Fibroblast of skin of abdomen (primary cell): ENCODE data around the gene SLC19A1.
"Not testable (repeated sequence)": the region's sequence is repeated elsewhere in the genome, so short reads cannot be mapped to it uniquely, and the experiment has no call there.

Experiments used
- DNase-seq: peaks from one replicate; pipeline ENCODE4 v3.0.0-alpha.2; 2013

The SLC19A1 gene

DNA sequence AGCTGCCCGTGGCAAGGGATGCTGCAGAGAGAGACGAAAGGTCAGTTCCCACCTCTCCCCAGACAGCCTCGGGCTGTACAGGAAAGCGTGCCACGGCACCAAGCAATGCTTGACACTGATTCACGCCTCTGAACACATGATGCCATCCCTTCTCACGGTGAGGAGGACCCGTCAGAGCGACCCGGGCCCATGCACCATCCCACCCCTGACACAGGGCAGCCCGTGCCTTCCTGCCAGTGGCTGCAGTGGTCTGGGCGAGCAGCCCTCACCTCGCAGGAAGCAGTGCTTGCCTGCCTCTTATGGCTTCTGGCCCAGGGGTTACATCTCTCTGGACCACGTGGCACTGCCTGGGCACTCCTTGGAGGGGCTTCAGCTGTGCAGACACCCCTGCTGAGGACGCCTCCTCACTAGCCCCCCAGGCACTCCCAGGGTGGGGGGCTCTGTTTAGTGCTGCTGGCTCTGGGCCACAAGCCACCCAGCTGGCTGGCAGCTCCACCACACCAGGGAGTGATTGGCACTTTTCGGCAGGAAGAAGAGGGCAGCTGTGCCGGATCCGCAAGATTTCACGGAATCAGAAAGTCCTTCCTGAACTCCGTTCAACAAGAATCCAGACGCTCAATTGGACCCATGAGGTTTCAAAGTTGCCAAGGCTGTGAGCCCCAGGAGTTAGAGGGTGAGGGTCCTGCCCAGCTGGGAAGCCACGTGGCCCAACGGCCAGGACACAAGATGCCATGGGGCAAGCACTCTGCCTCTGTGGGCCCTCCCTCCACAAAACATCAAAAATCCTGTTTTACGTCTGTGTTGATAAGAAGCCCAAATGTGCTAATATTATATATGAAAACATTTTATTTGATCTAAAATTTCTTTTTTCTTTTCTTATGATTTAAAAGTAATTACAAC lies 34.8 kb upstream of the SLC19A1 start:
- DNase-seq, result no peak

DNA sequence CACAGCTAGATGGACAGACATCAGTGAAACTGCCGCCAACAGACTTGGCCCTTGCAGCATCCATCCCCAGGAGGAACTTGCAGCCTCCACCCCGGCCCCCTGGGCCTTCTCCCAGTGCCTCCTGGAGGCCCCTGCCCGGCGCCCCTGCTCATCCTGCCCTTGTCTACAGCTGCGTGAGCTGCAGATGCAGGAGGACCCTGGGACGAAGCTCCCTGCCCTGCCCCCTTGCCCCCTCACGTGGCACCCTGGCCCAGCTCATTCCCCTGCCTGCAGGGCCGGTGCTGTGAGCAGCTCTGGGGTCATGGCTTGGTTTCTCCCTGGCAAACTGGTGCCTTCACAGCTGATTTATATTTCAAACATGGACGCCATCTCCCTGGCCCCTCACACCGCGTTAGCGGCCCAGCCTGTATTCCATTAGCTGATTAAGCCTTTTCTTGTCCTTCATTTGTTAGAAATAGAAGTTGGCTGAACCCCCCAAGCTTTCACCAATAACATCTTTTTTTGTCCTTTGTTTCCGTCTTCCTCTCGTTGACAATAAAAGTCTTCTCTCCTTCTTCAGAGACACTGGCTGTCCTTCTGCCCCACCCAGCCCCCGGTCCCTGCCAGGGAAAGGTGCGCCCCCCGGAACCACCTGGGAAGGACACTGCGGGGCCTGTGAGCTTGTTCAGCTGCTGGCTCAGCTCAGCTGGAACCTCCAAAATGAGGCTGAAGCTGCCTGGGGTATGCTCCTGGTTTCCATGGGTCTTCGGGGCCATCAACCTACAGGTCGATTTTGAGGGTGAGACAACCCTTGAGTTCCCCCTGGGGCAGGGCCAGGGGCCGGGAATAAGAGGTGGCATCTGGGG lies 34.0 kb upstream of the SLC19A1 start:
- no peak for DNase-seq

DNA sequence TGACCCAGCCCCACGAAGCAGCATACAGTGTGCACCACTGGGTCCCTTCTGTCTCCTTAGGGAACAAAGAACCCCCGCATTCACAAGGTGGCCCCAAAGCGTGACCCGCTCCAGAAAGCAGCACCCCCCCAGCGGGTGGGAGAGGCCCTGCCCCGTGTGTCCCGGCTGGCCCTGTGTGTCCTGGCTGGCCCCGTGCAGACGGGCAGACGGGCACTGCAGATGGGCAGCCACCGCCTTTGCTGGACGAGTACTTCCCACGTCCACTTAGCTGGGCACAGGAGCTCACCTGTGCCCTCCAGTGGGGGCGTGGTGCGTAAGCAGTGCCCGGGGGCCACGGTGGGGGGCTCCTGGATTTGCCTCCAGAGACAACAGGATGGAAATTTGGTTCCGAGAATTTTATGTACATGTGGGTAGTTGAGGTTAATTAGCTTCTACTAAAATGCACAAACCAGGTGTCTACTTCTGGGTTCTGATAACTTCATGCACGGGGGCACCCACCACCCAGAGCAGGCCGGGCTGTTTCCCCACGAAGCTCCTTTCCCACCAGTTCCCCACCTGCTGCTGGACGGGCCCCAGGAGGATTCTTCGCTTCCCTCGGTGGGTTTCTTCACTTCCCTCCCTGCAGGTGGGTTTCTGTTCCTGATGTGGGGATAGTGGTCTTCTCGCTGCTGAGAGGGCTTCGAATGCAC lies 33.2 kb upstream of the SLC19A1 start:
- DNase-seq, result no peak

DNA sequence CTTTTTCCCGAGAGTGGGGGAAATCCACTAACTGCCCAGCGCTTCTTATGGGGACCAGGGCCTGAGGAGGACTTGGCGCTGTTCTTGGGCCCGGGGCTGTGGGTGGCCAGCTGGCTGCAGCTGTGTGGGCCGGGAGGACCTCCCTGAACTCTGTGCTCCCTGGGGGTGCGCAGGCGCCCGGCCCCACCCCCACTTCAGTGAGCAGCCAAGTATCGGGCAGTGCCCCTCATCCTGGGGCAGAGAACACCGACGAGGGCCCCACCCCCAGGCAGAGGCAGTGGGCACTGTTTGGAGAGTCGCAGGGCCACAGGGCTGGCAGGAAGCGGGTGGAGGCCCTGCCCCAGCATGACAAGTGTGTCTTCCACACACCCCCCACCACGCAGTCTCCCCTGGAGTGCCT lies 32.5 kb upstream of the SLC19A1 start:
- no peak for DNase-seq

DNA sequence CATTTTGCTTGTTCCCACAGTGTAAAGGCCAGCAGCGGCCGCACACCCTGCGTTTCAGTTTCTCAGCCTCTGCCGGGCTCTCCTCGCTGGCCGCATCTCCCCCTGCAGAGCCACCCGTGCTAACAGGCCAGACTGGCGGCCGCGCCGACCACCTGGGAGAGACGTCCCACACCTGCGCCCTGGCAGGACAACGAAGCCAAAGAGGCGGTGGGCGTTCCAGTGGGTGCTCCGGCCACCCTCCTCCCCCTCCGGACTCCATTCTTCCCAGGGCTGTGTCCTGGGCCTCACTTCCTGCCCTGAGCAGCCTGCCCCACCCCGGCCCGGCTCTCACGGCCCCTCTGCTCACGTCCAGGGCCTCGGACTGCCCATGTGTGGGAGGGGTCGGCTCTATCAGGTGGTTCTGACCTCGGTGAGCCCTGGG lies 31.9 kb upstream of the SLC19A1 start:
- no peak for DNase-seq

DNA sequence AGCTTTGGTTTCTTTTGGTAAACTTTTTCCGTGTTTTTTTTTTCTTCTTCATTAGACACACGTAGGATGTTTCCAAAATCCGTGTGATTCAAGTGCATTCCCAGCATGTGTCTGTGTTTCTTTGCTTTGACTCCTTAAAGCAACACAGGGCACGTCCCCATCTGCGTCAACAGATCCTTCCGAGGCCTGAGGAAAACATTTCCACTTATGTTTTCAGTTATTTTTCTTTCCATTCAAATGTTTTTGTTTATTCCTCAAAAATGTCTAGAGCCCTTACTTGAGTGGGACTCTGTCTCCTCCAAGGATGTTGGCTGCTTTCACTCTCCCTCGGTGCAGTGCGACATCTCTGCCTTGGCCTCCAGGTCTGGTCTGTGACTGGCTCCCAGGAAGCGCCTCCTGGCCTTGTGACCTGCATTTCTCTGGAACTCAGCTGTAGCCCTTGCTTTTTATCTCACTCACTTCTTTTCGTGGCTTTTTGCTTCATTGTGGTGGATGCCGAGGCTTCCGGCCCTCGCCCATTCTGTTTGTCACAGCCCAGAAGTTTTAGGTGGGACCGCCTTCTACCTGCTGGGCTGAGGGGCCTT lies 31.3 kb upstream of the SLC19A1 start:
- DNase-seq, result no peak

DNA sequence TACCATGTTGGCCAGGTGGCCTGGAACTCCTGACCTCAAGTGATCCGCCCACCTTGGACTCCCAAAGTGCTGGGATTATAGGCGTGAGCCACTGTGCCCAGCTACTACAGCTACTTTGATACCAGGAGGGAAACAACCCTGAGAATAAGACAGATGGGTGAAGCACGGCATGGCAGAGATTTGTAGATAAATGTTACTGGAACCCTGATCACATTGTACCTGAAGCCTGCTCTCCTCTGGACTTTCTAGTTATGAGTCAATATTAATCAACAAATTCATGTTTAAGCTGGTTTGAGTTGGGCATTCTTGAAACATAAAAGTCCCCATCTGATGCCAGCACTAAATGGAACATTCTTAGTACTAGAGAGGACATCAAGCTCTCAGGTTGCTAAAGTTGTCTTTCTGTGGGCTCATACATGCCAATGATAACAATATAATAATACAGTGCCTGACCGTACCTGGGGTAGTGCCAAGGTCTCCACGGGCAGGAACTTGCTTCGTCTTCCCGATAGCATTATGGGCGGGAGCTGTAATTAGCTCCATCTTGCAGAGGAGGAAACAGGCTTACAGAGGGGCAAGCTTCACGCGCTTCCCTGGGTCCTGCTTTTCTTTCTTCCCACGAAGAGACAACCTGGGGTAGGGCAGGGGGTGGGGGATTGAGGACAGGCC lies 30.7 kb upstream of the SLC19A1 start:
- DNase-seq, result no peak

DNA sequence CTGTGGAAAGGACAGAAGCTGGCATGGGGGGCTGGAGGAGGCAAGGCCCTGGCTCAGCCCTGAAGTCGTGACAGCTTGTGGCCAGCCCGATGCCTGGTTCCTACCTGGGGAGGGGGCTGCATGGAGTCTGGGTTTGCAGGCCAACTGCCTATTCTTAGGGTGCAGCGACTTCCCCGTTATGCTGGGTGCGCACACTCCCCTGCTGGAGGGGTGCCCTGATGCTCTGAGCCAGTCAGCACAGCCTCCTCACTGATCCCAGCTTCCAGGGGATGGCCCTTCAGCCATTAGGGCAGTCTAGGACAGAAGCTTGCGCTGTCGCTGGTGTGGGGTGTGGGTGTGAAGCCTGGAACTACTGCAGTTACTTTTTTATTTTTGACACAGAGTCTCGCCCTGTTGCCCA lies 30.0 kb upstream of the SLC19A1 start:
- no peak for DNase-seq

DNA sequence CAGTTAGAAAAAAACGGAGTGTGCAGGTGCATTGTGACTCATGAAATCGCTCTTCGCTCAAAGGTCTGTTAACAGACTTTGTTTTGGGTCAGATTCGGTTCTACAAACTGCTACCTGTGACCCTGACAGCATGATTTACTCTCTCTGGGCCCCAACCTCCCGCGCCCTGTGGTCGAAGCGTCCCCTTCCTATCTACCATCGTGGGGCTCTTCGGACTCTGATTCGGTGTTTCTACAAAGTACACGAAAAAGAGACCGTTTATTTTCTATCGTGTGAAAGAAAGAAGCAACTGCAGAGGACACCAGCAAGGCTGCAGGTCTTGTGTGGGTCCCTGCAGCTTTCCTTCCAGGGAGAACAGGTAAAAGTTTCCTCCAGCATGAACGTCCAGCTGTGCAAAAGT lies 29.4 kb upstream of the SLC19A1 start:
- no peak for DNase-seq

DNA sequence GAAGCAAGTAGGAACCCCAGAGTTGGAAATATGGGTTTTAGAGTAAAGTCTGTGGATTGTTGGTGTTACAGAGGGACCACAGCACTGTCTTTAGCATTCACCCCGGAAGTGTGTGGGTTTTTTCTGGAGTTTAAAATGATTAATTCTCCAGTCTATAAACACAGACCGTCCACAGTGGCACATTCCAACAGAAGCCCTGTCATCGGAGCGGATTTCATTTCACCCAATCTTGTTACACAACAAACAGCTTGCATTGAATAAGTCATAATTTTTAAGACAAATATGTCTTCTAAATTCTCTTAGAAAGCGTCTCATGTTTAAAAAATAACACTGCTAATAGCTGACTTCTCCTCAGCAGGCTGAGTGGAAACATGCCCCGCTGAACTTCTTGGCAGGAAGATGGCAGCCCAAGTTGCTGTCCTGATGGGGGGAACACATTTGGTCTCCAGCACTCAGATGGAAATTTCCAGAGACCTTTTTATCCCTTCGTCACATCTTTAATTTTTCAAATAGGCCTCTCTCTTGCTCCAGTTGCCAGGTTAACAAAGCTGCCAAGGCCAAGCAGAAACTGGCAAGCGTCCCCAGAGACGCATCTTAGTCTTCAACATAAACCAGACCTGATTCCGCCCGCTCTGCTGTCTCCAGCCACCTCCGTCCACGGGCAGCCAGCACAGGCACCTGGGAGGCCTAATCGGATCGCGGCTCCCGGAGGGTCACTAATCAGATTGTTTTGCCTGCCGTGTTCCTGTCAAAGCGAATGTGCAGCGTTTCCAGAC lies 28.8 kb upstream of the SLC19A1 start:
- peak; percentile 66 for DNase-seq

DNA sequence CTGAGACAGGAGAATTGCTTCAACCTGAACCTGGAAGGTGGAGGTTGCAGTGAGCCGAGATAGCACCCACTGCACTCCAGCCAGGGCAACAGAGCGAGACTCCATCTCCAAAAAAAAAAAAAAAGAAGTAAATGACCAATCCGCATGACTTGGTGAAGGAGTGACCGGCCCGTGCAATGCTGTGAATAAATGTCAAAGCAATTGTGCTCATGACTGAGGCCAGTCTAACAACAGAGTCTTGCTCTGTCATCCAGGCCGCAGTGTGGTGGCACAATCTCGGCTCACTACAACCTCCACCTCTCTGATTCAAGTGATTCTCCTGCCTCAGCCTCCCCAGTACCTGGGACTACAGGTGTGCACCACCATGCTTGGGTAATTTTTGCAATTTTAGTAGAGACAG lies 27.8 kb upstream of the SLC19A1 start:
- DNase-seq, result no peak

DNA sequence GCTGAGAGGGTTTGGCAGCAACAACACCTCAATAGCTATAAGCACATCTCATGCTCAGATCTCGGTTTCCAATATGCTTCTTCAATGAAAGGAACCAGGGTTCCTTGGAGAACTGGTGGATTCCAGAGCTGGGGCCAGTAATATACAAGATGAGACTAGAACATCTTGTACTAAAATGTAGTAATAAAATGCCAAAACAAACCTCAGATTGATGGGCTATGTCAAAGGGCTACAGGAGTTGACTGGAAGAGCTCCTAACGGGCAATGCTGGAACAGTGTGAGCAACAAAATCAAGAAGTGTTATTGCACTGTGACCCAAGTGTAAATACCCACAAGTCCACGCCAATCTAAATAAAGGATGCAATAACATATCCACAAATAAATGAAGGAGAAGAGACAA lies 26.1 kb upstream of the SLC19A1 start:
- no peak for DNase-seq

DNA sequence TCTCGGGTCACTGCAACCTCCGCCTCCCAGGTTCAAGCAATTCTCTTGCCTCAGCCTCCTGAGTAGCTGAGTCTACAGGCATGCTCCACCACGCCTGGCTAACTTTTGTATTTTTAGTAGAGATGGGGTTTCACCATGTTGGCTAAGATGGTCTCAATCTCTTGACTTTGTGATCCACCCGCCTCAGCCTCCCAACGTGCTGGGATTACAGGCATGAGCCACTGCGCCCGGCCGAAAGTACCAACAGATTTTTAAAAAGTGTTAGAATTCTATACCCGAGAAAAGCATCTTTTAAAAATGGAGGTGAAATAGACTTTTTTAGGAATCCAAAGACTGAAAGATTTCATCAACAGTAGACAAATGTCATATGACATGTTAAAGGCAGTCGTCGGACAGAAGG lies 21.9 kb upstream of the SLC19A1 start:
- not testable (repeated sequence) for DNase-seq

DNA sequence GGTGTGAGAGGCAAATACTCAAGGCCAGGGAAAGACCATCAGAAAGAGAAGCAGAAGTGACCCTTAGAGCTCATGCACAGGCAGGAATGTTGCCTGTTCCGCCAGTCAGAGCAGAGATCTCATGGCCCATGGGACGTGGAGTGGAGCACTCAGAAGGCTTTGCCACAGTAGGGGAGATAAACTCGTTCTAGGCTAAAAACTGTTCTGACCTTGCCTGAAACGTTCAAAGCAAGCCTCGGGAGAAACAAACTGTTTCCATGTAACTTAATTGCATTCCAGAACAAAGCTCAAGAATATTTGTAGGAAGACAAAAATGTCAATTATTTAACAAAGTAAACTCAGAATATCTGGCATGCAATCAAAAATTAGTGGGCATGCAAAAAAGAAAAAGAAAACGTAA lies 20.7 kb upstream of the SLC19A1 start:
- peak; percentile 30 for DNase-seq

DNA sequence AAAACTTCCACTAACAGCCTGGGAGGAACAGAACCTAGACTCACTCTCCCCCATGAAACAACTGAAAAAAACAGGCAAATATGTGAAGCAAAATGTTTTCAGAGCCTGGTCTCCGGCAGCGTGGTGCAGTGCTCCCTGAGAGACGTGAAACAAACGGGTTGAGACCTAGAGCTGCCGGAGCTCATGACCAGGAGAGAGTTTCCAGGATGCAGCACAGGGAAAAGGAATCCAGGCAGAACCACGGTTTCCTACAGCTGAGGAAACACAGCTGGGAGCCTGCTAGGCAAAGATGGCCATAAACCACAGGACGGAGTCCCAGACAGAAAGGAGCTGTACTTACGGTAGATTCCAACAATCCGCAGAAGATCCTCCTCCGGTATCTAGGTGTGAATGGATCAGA lies 20.2 kb upstream of the SLC19A1 start:
- DNase-seq, result no peak

DNA sequence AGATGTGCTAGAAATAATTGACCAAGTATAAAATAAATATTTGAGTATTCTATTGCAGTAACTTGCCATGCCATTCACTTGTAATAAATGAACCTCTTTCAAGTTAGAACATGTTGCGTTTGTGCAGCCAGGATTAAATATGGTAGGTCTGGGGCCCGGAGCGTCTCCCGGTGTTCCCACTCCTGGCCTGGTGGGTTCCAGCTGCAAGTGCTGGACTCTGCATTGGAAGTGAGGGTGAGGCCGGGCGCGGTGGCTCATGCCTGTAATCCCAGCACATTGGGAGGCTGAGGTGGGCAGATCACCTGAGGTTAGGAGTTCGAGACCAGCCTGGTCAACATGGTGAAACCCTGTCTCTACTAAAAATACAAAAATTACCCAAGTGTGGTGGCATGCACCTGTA lies 19.0 kb upstream of the SLC19A1 start:
- DNase-seq, result not testable (repeated sequence)

DNA sequence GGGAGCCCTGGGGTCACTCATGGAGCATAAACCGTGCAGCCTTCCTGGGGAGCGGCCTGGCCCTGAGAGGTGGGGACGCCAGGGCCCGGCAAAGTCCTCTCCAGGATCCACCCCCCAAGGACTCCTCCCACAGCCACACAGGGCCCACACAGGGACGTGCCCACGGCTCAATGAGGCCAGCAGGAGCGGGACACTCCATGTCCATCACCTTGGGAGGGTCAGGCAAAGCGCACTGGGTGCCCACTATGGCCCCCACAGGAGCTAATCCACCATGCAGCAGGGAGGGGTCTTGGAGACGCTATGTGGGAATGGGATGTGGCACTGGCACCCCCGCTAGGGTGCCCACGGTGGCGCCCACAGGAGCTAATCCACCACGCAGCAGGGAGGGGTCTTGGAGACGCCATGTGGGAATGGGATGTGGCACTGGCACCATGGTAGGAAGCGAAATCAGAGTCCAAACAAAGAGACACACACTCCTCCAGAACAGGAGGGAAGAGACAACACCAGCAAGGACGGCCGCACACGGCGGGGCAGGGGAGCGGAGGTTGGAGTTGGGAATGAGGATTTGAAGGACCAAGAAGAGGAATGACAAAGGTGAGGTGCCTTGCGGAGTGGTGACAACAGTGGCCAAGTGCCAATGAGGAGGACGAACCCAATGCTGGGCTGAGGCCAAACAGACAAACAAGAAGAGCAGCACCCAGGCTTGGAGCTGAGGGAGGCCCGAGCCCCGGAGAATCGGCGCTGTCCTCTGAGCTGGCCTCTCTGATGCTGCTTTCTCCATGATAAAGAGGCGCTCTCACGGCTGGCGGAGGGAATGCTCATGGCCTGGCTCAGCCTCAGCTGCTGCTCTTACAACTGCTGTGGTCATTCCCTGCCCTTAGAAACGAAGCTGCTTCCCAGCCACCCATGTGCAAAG lies 18.1 kb upstream of the SLC19A1 start:
- DNase-seq, result no peak

DNA sequence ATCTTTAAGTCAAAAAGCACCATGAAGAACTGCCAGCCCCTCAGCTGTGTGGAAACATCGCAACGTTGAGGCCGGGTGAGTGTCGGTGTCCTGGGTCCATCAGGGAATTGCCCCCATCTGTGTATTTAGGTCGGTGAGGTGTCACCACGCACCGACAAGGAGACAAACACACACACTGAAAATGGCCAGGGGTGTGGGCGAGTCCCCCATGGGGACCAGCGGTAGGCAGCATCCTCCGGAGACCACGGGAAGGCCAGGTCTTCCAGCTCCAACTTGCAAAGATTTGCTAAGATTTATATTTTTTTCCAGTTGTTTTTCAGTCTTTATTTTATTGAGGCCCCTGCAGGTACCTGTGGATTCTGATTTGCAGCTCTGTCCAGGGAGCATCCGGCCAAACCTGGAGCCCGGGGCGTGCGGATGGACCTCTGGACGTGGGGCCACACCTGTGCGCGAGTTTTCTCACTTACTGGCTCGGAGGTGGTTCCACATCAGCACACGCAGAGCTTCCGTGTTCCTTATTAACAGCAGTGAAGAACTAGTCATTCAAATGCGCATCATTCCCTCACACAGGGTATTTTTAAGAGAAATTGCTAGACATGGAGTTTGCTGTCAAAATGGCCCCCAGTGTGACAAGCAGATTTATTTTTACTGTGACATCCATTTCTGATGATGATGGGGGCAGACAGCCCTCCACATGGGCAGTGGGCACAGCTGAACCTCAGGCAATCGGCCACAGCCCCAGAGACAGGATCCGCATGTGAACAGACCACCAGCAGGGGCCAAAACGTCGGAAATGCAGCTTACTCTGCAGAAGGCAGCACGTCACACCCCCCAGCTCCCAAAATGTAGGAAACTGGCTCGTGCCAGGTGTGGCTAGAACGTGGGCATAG lies 17.2 kb upstream of the SLC19A1 start:
- no peak for DNase-seq

DNA sequence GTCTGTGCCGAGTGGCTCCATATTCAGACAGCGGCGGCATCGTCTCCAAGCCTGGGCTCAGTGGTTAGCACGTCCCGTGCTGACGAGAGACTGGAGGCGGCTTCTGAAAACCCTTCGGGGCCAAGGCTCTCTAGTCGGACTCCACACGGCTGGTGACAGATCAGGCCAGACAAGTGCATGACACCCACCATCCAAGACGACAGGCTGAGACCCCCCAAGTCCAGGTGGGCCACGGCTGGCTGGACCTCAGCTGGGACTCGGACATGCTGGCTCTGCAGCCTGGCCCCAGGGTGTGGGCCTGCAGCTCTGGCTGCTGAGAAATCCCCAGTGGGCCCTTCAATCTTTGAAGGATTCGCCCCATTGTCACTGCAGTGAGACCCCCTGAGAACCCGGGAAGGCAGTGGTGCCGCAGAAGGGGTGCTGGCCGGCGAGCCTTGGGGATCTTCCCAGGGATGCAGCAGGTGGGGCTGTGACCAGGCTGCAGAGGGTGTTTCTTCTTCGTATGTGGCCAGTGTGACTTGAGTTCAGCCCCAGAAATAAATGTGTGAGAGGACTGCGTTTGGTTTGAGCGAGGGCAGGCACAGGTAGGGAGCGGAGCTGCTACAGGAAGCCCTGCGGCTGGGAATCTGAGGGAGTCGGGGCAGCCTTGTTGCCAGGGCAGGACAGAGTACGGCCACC lies 15.9 kb upstream of the SLC19A1 start:
- no peak for DNase-seq
